ENCODE measurements around the gene CREB5.
"Not testable (repeated sequence)": the region's sequence is repeated elsewhere in the genome, so short reads cannot be mapped to it uniquely, and the experiment has no call there.

The CREB5 gene

GRCh38 chr7:28517606-28518005 is 105.3 kb downstream of the CREB5 start:
- no peak for DNase-seq

- DNase-seq = no peak
These were observed 108.0 kb downstream of the CREB5 start for GRCh38 chr7:28520074-28521015.

GRCh38 chr7:28524978-28525377 is 112.7 kb downstream of the CREB5 start:
- DNase-seq = no peak

GRCh38 chr7:28528899-28529298 is 116.6 kb downstream of the CREB5 start:
- DNase-seq = no peak

- no peak for DNase-seq
These were observed 117.4 kb downstream of the CREB5 start for GRCh38 chr7:28529755-28530154.

GRCh38 chr7:28530175-28530802 is 118.0 kb downstream of the CREB5 start:
- no peak for DNase-seq

GRCh38 chr7:28530803-28531175 is 118.5 kb downstream of the CREB5 start:
- no peak for DNase-seq

- DNase-seq = no peak
These were observed 119.0 kb downstream of the CREB5 start for GRCh38 chr7:28531291-28531690.

- no peak for DNase-seq
These were observed 119.9 kb downstream of the CREB5 start for GRCh38 chr7:28532181-28532580.

- no peak for DNase-seq
These were observed 120.9 kb downstream of the CREB5 start for GRCh38 chr7:28533267-28533666.

GRCh38 chr7:28533731-28534531 is 121.6 kb downstream of the CREB5 start:
- DNase-seq = no peak

GRCh38 chr7:28536259-28536658 is 123.9 kb downstream of the CREB5 start:
- DNase-seq = no peak

- DNase-seq = no peak
These were observed 127.1 kb downstream of the CREB5 start for GRCh38 chr7:28539289-28539981.

GRCh38 chr7:28542410-28542809 is 130.1 kb downstream of the CREB5 start:
- no peak for DNase-seq

- DNase-seq = no peak
These were observed 132.3 kb downstream of the CREB5 start for GRCh38 chr7:28544453-28545117.

- DNase-seq = no peak
These were observed 133.7 kb downstream of the CREB5 start for GRCh38 chr7:28546067-28546466.

- DNase-seq = no peak
These were observed 134.8 kb downstream of the CREB5 start for GRCh38 chr7:28547115-28547514.

GRCh38 chr7:28548416-28548815 is 136.1 kb downstream of the CREB5 start:
- no peak for DNase-seq

GRCh38 chr7:28549998-28550397 is 137.7 kb downstream of the CREB5 start:
- no peak for DNase-seq

GRCh38 chr7:28550580-28551186 is 138.4 kb downstream of the CREB5 start:
- no peak for DNase-seq

GRCh38 chr7:28551331-28551730 is 139.0 kb downstream of the CREB5 start:
- DNase-seq = no peak

GRCh38 chr7:28551766-28552165 is 139.4 kb downstream of the CREB5 start:
- DNase-seq = not testable (repeated sequence)

All from MV-4-11 (cell line).